Spleen (tissue), 7 donors: ENCODE results near the gene SDHC.

Experiments
- CTCF ChIP-seq, 11 experiments: fragments of 200-600 bp in 7 of 11; fragments of 450-650 bp in 4 of 11; sonication (generic) in 4 of 11; IDR thresholded peaks in 8 of 11; conservative IDR thresholded peaks in 3 of 11; 1 replicate in 7 of 11; 2 replicates in 4 of 11; pipeline versions ENCODE4 v1.4.0 to v1.8.0; 2016 to 2021; ENCODE audit warnings: antibody characterized with exemption in 11 of 11, inconsistent platforms in 4 of 11, mild to moderate bottlenecking in 1 of 11
- POLR2A ChIP-seq, 3 donors: fragments of 450-650 bp; IDR thresholded peaks; one replicate each; pipeline ENCODE4 v1.5.1; 2017; ENCODE audit warnings: antibody characterized with exemption in 3 of 3, mild to moderate bottlenecking in 1 of 3
- donor health status: DM: no; HTN: no; CAD: no; lungs with moderate emphysema.
- donor health status: DM: no; HTN: no; CAD: no.
- donor health status: DM: no; HTN: no; CAD: no.

GRCh38 chr1:161381707-161382106, 67.5 kb downstream of the SDHC start:
- TF ChIP-seq CTCF (IDR thresholded peaks at IDR 0.05 in 8 of 11, conservative IDR thresholded peaks at IDR 0.05 in 3 of 11) = no peak
- no peak for TF ChIP-seq POLR2A (IDR thresholded peaks at IDR 0.05)
